Naive B cell (primary cell): ENCODE measurements around the gene NELFB. TPM values are rescaled to one million over a fixed set of nuclear protein-coding genes. Genes with fewer than 3 reads are reported as not detected.

Source experiments
- ATAC-seq, 2 donors: fragments of 150-1000 bp; cut with Tn5 transposase; 2 replicates each; pipeline ENCODE4 v1.10.0; 2021; ENCODE audit warnings: low read depth in 2 of 2, mild to moderate bottlenecking in 2 of 2, moderate library complexity in 2 of 2
- DNase-seq: peaks from one replicate; pipeline ENCODE4 v3.0.0; 2022
- H3K27ac Mint-ChIP-seq, 6 donors: one replicate each; pipeline ENCODE4 v1.8.0; 2020 to 2022; ENCODE audit warnings: mild to moderate bottlenecking in 6 of 6, mixed read lengths in 6 of 6, moderate library complexity in 5 of 6, inconsistent platforms in 2 of 6
- H3K27me3 Mint-ChIP-seq, 3 donors: one replicate each; pipeline ENCODE4 v1.8.0; 2021 to 2022; ENCODE audit warnings: mixed read lengths in 3 of 3, mild to moderate bottlenecking in 1 of 3
- H3K36me3 Mint-ChIP-seq, 2 donors: one replicate each; pipeline ENCODE4 v1.8.0; 2020 to 2022; ENCODE audit warnings: mixed read lengths in 2 of 2, inconsistent platforms in 1 of 2, mild to moderate bottlenecking in 1 of 2
- H3K4me1 Mint-ChIP-seq, 3 donors: one replicate each; pipeline ENCODE4 v1.8.0; 2020 to 2022; ENCODE audit warnings: mixed read lengths in 3 of 3, inconsistent platforms in 1 of 3, mild to moderate bottlenecking in 1 of 3, moderate library complexity in 1 of 3
- H3K4me3 Mint-ChIP-seq, 8 donors: one replicate each; pipeline ENCODE4 v1.8.0; 2020 to 2022; ENCODE audit warnings: mild to moderate bottlenecking in 8 of 8, mixed read lengths in 8 of 8, moderate library complexity in 8 of 8, inconsistent platforms in 2 of 8
- H3K9me3 Mint-ChIP-seq, 7 donors: one replicate each; pipeline ENCODE4 v1.8.0; 2020 to 2022; ENCODE audit warnings: mixed read lengths in 7 of 7, mild to moderate bottlenecking in 5 of 7, inconsistent platforms in 2 of 7, moderate library complexity in 1 of 7
- polyA plus RNA-seq, 6 donors: library from polyadenylated mRNA; unstranded; fragments of 300-500 nt; fragmentation: Illumina TruSeq; gene quantifications; one replicate each; pipeline ENCODE4 v1.2.3, GENCODE V29; 2021; ENCODE audit warnings: low read depth in 6 of 6

NELFB gene
- polyA plus RNA-seq: 10 to 100 TPM; 23.5 to 37.8 (median 27.2) TPM

- no peaks in the 10 kb centered on the region for H3K36me3 Mint-ChIP-seq
- no peaks in the 10 kb centered on the region for H3K27me3 Mint-ChIP-seq
- DNase-seq: peak; percentile 97
- peak within 1 kb of the TSS in 5 of 6 donors; percentile 63 to 73 (median 67) for H3K27ac Mint-ChIP-seq
- peak within 1 kb of the TSS; percentile 86 to 95 (median 90) for H3K4me3 Mint-ChIP-seq
- H3K4me1 Mint-ChIP-seq: peaks cover 9 to 27% (median 22%) of the 10 kb centered on the region in 3 donors
- ATAC-seq: peak; percentile 84 to 90
- H3K9me3 Mint-ChIP-seq: no peaks in the 10 kb centered on the region
These were observed at the start of gene NELFB for GRCh38 chr9:137254624-137255447. Gene NELFB, plus strand, starts transcription at chr9:137255327.

- peaks cover 38 to 68% (median 51%) of the 10 kb centered on the region in 3 donors for H3K4me1 Mint-ChIP-seq
- peak overlapping the region in 4 of 6 donors; percentile 71 to 96 (median 85) for H3K27ac Mint-ChIP-seq
These were observed 48.5 kb upstream of the NELFB start for GRCh38 chr9:137206602-137207001.

GRCh38 chr9:137211532-137211931 is 43.6 kb upstream of the NELFB start:
- Mint-ChIP-seq H3K27me3 (no peaks in the 10 kb centered on the region), H3K4me3 (no peak overlapping the region)

More at GRCh38 chr9:137206602-137207001, 48.5 kb upstream of the NELFB start:
- Mint-ChIP-seq H3K36me3 (no peaks in the 10 kb centered on the region), H3K4me3 (peak overlapping the region; percentile 86 to 97 (median 93)), H3K27me3 (no peaks in the 10 kb centered on the region), H3K9me3 (no peaks in the 10 kb centered on the region)
- no peak for DNase-seq
- ATAC-seq: no peak

GRCh38 chr9:137212520-137212919 is 42.6 kb upstream of the NELFB start:
- Mint-ChIP-seq H3K27ac (no peak overlapping the region), H3K4me3 (peak overlapping the region in 1 of 8 donors; percentile 56)

More at GRCh38 chr9:137211532-137211931, 43.6 kb upstream of the NELFB start:
- Mint-ChIP-seq H3K27ac (peak overlapping the region in 1 of 6 donors; percentile 65), H3K4me1 (peaks cover 17 to 26% (median 19%) of the 10 kb centered on the region in 3 donors), H3K9me3 (no peaks in the 10 kb centered on the region), H3K36me3 (no peaks in the 10 kb centered on the region)
- DNase-seq (no peak), ATAC-seq (no peak)

GRCh38 chr9:137213160-137214060 is 41.7 kb upstream of the NELFB start:
- H3K27me3 Mint-ChIP-seq: no peaks in the 10 kb centered on the region
- peaks cover 5 to 11% (median 7%) of the 10 kb centered on the region in 3 donors for H3K4me1 Mint-ChIP-seq
- H3K36me3 Mint-ChIP-seq: no peaks in the 10 kb centered on the region
- H3K9me3 Mint-ChIP-seq: no peaks in the 10 kb centered on the region
- peak overlapping the region in 1 of 6 donors; percentile 37 for H3K27ac Mint-ChIP-seq
- H3K4me3 Mint-ChIP-seq: peak overlapping the region in 2 of 8 donors; percentile 56 to 69
- ATAC-seq: no peak
- DNase-seq: no peak

More at GRCh38 chr9:137212520-137212919, 42.6 kb upstream of the NELFB start:
- no peaks in the 10 kb centered on the region for H3K36me3 Mint-ChIP-seq
- no peak for ATAC-seq
- DNase-seq: no peak
- H3K9me3 Mint-ChIP-seq: no peaks in the 10 kb centered on the region
- peaks cover 7 to 16% (median 9%) of the 10 kb centered on the region in 3 donors for H3K4me1 Mint-ChIP-seq
- H3K27me3 Mint-ChIP-seq: no peaks in the 10 kb centered on the region

- no peak overlapping the region for H3K27ac Mint-ChIP-seq
- DNase-seq: no peak
- H3K27me3 Mint-ChIP-seq: no peaks in the 10 kb centered on the region
- no peaks in the 10 kb centered on the region for H3K36me3 Mint-ChIP-seq
- ATAC-seq: no peak
- no peak overlapping the region for H3K4me3 Mint-ChIP-seq
- peaks cover 4 to 7% (median 5%) of the 10 kb centered on the region in 3 donors for H3K4me1 Mint-ChIP-seq
- H3K9me3 Mint-ChIP-seq: no peaks in the 10 kb centered on the region
These were observed 40.5 kb upstream of the NELFB start for GRCh38 chr9:137214620-137215019.

GRCh38 chr9:137215196-137215986 is 39.7 kb upstream of the NELFB start:
- H3K9me3 Mint-ChIP-seq: no peaks in the 10 kb centered on the region
- DNase-seq: no peak
- H3K27me3 Mint-ChIP-seq: no peaks in the 10 kb centered on the region
- no peak overlapping the region for H3K27ac Mint-ChIP-seq
- ATAC-seq: no peak
- H3K4me3 Mint-ChIP-seq: no peak overlapping the region
- no peaks in the 10 kb centered on the region for H3K36me3 Mint-ChIP-seq
- peaks cover 4 to 7% (median 5%) of the 10 kb centered on the region in 3 donors for H3K4me1 Mint-ChIP-seq

GRCh38 chr9:137216188-137216965 is 38.8 kb upstream of the NELFB start:
- Mint-ChIP-seq H3K4me3 (no peak overlapping the region), H3K27me3 (no peaks in the 10 kb centered on the region), H3K9me3 (no peaks in the 10 kb centered on the region), H3K36me3 (no peaks in the 10 kb centered on the region), H3K27ac (no peak overlapping the region), H3K4me1 (peaks cover 0 to 1% (median under 1%) of the 10 kb centered on the region in 3 donors)
- DNase-seq (no peak), ATAC-seq (no peak)

- no peak for ATAC-seq
- Mint-ChIP-seq H3K27me3 (no peaks in the 10 kb centered on the region), H3K36me3 (no peaks in the 10 kb centered on the region), H3K4me3 (peak overlapping the region in 2 of 8 donors; percentile 30 to 53), H3K27ac (peak overlapping the region in 1 of 6 donors; percentile 41), H3K4me1 (no peaks in the 10 kb centered on the region), H3K9me3 (no peaks in the 10 kb centered on the region)
- DNase-seq: no peak
These were observed 37.6 kb upstream of the NELFB start for GRCh38 chr9:137217276-137218211.

GRCh38 chr9:137218212-137218753 is 36.8 kb upstream of the NELFB start:
- Mint-ChIP-seq H3K4me3 (no peak overlapping the region), H3K27me3 (no peaks in the 10 kb centered on the region), H3K36me3 (no peaks in the 10 kb centered on the region), H3K4me1 (peaks cover 0 to 7% (median 6%) of the 10 kb centered on the region in 3 donors), H3K27ac (no peak overlapping the region), H3K9me3 (no peaks in the 10 kb centered on the region)
- DNase-seq (no peak), ATAC-seq (no peak)

- Mint-ChIP-seq H3K36me3 (no peaks in the 10 kb centered on the region), H3K4me1 (peaks cover 0 to 7% (median 6%) of the 10 kb centered on the region in 3 donors), H3K27ac (no peak overlapping the region), H3K4me3 (peak overlapping the region in 1 of 8 donors; percentile 45), H3K27me3 (no peaks in the 10 kb centered on the region), H3K9me3 (no peaks in the 10 kb centered on the region)
- DNase-seq (no peak), ATAC-seq (no peak)
These were observed 36.3 kb upstream of the NELFB start for GRCh38 chr9:137218754-137219271.
